Cardiac muscle cell (in vitro differentiated cells and primary cell): ENCODE measurements around the gene VPS29. TPM values are rescaled to one million over a fixed set of nuclear protein-coding genes. Genes with fewer than 3 reads are reported as not detected.

Experiments
- DNase-seq, 2 donors: peaks; one replicate each; pipeline versions ENCODE4 v3.0.0 to v3.0.0-alpha.2; 2010 to 2017; ENCODE audit warnings: low read depth in 1 of 2, low spot score in 1 of 2
- H3K27ac ChIP-seq: fragments of 200-600 bp; sonication (generic); 2 replicates; pipeline ENCODE4 v1.5.1; 2016
- H3K27me3 ChIP-seq: fragments of 200-600 bp; sonication (generic); 2 replicates; pipeline ENCODE4 v1.6.0; 2016; ENCODE audit warnings: control low read depth
- H3K36me3 ChIP-seq: fragments of 200-600 bp; sonication (generic); 2 replicates; pipeline ENCODE4 v1.5.1; 2016; ENCODE audit warnings: control low read depth
- H3K4me1 ChIP-seq: fragments of 200-600 bp; sonication (generic); 2 replicates; pipeline ENCODE4 v1.8.1; 2017; ENCODE audit warnings: low read depth, mild to moderate bottlenecking, mixed run types
- H3K4me3 ChIP-seq: fragments of 200-600 bp; sonication (generic); 2 replicates; pipeline ENCODE4 v1.5.1; 2016; ENCODE audit warnings: mild to moderate bottlenecking
- H3K9me3 ChIP-seq: fragments of 200-600 bp; sonication (generic); 2 replicates; pipeline ENCODE4 v1.5.1; 2017; ENCODE audit warnings: low read depth, mild to moderate bottlenecking, control low read depth
- CTCF ChIP-seq: IDR thresholded peaks from 2 replicates; pipeline ENCODE4 v1.5.1; 2012; ENCODE audit warnings: low read depth, mild to moderate bottlenecking, low read length
- polyA plus RNA-seq: library from polyadenylated mRNA; unstranded; fragments of >200 nt; fragmentation: Nextera tagmentation; extraction: Ambion mirVana; gene quantifications from 2 replicates; pipeline ENCODE4 v1.2.1, GENCODE V29; 2016
- total RNA-seq: library from RNA; depleted of rRNA; stranded (reverse); fragments of >200 nt; gene quantifications from 2 replicates; pipeline ENCODE4 v1.2.3, GENCODE V29; 2016

VPS29 gene
- total and polyA plus RNA-seq, 2 experiments from 2014 or later: 57.7 to 170 TPM

DNA sequence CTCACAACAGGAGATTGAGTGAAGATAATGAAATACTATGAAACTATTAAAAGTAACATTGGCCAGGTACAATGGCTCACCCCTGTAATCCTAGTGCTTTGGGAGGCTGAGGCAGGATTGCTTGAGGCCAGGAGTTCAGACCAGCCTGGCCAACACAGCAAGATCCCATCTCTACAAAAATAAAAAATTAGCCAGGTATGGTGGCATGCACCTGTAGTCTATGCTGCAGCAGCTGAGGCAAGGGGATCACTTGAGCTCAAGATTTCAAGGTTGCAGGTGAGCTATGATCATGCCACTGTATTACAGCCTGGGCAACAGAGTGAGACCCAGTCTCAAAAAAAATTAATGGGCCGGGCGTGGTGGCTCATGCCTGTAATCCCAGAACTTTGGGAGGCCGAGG is 15.1 kb upstream of the VPS29 start:
- H3K36me3 ChIP-seq: no peaks in the 10 kb centered on the region
- H3K4me1 ChIP-seq: no peaks in the 10 kb centered on the region
- no peak for TF ChIP-seq CTCF
- DNase-seq: no peak
- no peaks in the 10 kb centered on the region for H3K9me3 ChIP-seq
- H3K27me3 ChIP-seq: no peaks in the 10 kb centered on the region
- no peak overlapping the region for H3K27ac ChIP-seq
- no peak overlapping the region for H3K4me3 ChIP-seq

GRCh38 chr12:110514363-110514762 is 12.5 kb upstream of the VPS29 start:
- TF ChIP-seq CTCF: no peak
- H3K27ac ChIP-seq: no peak overlapping the region
- no peak for DNase-seq
- no peaks in the 10 kb centered on the region for H3K27me3 ChIP-seq
- H3K9me3 ChIP-seq: no peaks in the 10 kb centered on the region
- no peak overlapping the region for H3K4me3 ChIP-seq
- no peaks in the 10 kb centered on the region for H3K36me3 ChIP-seq
- no peaks in the 10 kb centered on the region for H3K4me1 ChIP-seq

GRCh38 chr12:110513842-110514241 is 11.9 kb upstream of the VPS29 start:
- no peaks in the 10 kb centered on the region for H3K4me1 ChIP-seq
- no peak overlapping the region for H3K4me3 ChIP-seq
- TF ChIP-seq CTCF: no peak
- no peaks in the 10 kb centered on the region for H3K36me3 ChIP-seq
- no peaks in the 10 kb centered on the region for H3K9me3 ChIP-seq
- no peak overlapping the region for H3K27ac ChIP-seq
- no peak for DNase-seq
- no peaks in the 10 kb centered on the region for H3K27me3 ChIP-seq

- DNase-seq: no peak
- no peak overlapping the region for H3K4me3 ChIP-seq
- H3K9me3 ChIP-seq: no peaks in the 10 kb centered on the region
- no peak for TF ChIP-seq CTCF
- H3K36me3 ChIP-seq: no peaks in the 10 kb centered on the region
- no peaks in the 10 kb centered on the region for H3K27me3 ChIP-seq
- H3K27ac ChIP-seq: no peak overlapping the region
- H3K4me1 ChIP-seq: peaks cover 9% of the 10 kb centered on the region
These were observed 6.2 kb upstream of the VPS29 start for GRCh38 chr12:110508071-110508586.

DNA sequence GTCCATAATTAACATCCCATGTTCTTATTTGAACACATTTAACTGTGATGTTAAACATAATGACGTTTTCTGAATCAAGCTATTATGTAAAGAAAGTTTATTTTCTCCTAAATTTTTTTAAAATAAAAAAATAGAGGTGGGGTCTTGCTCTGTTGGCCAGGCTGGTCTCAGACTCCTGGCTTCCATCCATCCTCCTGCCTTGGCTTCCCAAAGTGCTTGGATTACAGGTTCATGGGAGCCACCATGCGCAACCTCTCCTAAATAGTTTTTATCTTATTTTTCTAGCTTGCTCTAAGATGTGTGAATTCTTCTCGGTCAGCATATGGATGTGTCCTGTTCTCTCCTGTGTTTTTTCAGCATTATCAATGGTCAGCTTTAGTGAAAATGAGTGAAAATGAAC is 3.4 kb upstream of the VPS29 start:
- peaks cover 16% of the 10 kb centered on the region for H3K4me1 ChIP-seq
- H3K36me3 ChIP-seq: no peaks in the 10 kb centered on the region
- no peaks in the 10 kb centered on the region for H3K27me3 ChIP-seq
- H3K4me3 ChIP-seq: no peak overlapping the region
- no peaks in the 10 kb centered on the region for H3K9me3 ChIP-seq
- DNase-seq: no peak
- no peak overlapping the region for H3K27ac ChIP-seq
- TF ChIP-seq CTCF: no peak

GRCh38 chr12:110503432-110503831 is 1.5 kb upstream of the VPS29 start:
- H3K36me3 ChIP-seq: no peaks in the 10 kb centered on the region
- TF ChIP-seq CTCF: no peak
- H3K9me3 ChIP-seq: no peaks in the 10 kb centered on the region
- no peak overlapping the region for H3K4me3 ChIP-seq
- peaks cover 17% of the 10 kb centered on the region for H3K4me1 ChIP-seq
- H3K27me3 ChIP-seq: no peaks in the 10 kb centered on the region
- no peak overlapping the region for H3K27ac ChIP-seq
- no peak for DNase-seq
